Ishikawa (cell line): Measurements from ENCODE around the gene BTN3A1.

ENCODE experiments used
- CEBPB ChIP-seq: IDR thresholded peaks from 2 replicates; pipeline ENCODE4 v1.6.1; 2012
- CREB1 ChIP-seq: IDR thresholded peaks from 2 replicates; pipeline ENCODE4 v1.6.1; 2012; ENCODE audit warnings: low read depth
- EGR1 ChIP-seq: IDR thresholded peaks from 2 replicates; pipeline ENCODE4 v1.6.1; 2012
- EP300 ChIP-seq: IDR thresholded peaks from 2 replicates; pipeline ENCODE4 v1.6.1; 2012; ENCODE audit warnings: borderline replicate concordance
- FOXM1 ChIP-seq: IDR thresholded peaks from 2 replicates; pipeline ENCODE4 v1.6.1; 2012; ENCODE audit warnings: low read depth, borderline replicate concordance
- MAX ChIP-seq: IDR thresholded peaks from 2 replicates; pipeline ENCODE4 v1.6.1; 2012
- NFIC ChIP-seq: IDR thresholded peaks from 2 replicates; pipeline ENCODE4 v1.6.1; 2012
- RAD21 ChIP-seq: IDR thresholded peaks from 2 replicates; pipeline ENCODE4 v1.6.1; 2012; ENCODE audit warnings: low read depth
- REST ChIP-seq: IDR thresholded peaks from 2 replicates; pipeline ENCODE4 v1.6.1; 2012; ENCODE audit warnings: low read depth, mild to moderate bottlenecking
- TAF1 ChIP-seq: IDR thresholded peaks from 2 replicates; pipeline ENCODE4 v1.6.1; 2012; ENCODE audit warnings: low read depth, mild to moderate bottlenecking
- TCF12 ChIP-seq: IDR thresholded peaks from 2 replicates; pipeline ENCODE4 v1.6.1; 2012; ENCODE audit warnings: low read depth
- TEAD4 ChIP-seq: IDR thresholded peaks from 2 replicates; pipeline ENCODE4 v1.6.1; 2012
- USF1 ChIP-seq: IDR thresholded peaks from 2 replicates; pipeline ENCODE4 v1.6.1; 2012
- YY1 ChIP-seq: IDR thresholded peaks from 2 replicates; pipeline ENCODE4 v1.6.1; 2012; ENCODE audit warnings: low read depth
- ZBTB7A ChIP-seq: IDR thresholded peaks from 2 replicates; pipeline ENCODE4 v1.6.1; 2012; ENCODE audit warnings: low read depth

BTN3A1 gene

GRCh38 chr6:26426691-26427450, 24.8 kb downstream of the BTN3A1 start:
- no peak for TF ChIP-seq TAF1
- TF ChIP-seq TCF12, result no peak
- TF ChIP-seq MAX, result no peak

GRCh38 chr6:26427451-26427809, 25.4 kb downstream of the BTN3A1 start:
- no peak for TF ChIP-seq FOXM1
- no peak for TF ChIP-seq CEBPB
- no peak for TF ChIP-seq REST
- no peak for TF ChIP-seq ZBTB7A
- TF ChIP-seq YY1, result no peak
- TF ChIP-seq NFIC, result no peak
- no peak for TF ChIP-seq EGR1
- TF ChIP-seq TEAD4, result no peak
- no peak for TF ChIP-seq TCF12
- TF ChIP-seq RAD21, result no peak
- TF ChIP-seq MAX, result no peak
- no peak for TF ChIP-seq EP300
- TF ChIP-seq TAF1, result no peak

GRCh38 chr6:26428206-26428605, 26.1 kb downstream of the BTN3A1 start:
- no peak for TF ChIP-seq YY1
- no peak for TF ChIP-seq CEBPB
- no peak for TF ChIP-seq EP300
- no peak for TF ChIP-seq MAX
- TF ChIP-seq USF1, result no peak
- no peak for TF ChIP-seq NFIC
- TF ChIP-seq TCF12, result no peak
- TF ChIP-seq EGR1, result no peak
- no peak for TF ChIP-seq CREB1
- no peak for TF ChIP-seq TAF1
- TF ChIP-seq FOXM1, result no peak
- TF ChIP-seq REST, result no peak
- TF ChIP-seq TEAD4, result no peak
- no peak for TF ChIP-seq RAD21
- TF ChIP-seq ZBTB7A, result no peak

- TF ChIP-seq EP300 (no peak), FOXM1 (no peak), NFIC (no peak), EGR1 (no peak), ZBTB7A (no peak), TEAD4 (no peak), MAX (no peak), RAD21 (no peak), USF1 (no peak), REST (no peak), CEBPB (no peak), YY1 (no peak), TCF12 (no peak), CREB1 (no peak), TAF1 (no peak)
Observed at GRCh38 chr6:26430787-26431186, 28.7 kb downstream of the BTN3A1 start.
